K562 (cell line): ENCODE measurements around the gene LAG3. TPM values are rescaled to one million over a fixed set of nuclear protein-coding genes. Genes with fewer than 3 reads are reported as not detected.

Source experiments
- CBFA2T3 ChIP-seq: fragments of 450-650 bp; IDR thresholded peaks from 2 replicates; pipeline ENCODE4 v1.6.1; 2017
- CC2D1A ChIP-seq: fragments of 450-650 bp; IDR thresholded peaks from 2 replicates; pipeline ENCODE4 v1.6.1; 2017; ENCODE audit warnings: mild to moderate bottlenecking
- CTBP1 ChIP-seq: fragments of 450-650 bp; IDR thresholded peaks from 2 replicates; pipeline ENCODE4 v1.6.1; 2016; ENCODE audit warnings: borderline replicate concordance
- HCFC1 ChIP-seq: IDR thresholded peaks from 2 replicates; pipeline ENCODE4 v1.6.1; 2012; ENCODE audit warnings: low read depth, low read length, improper control_type of control experiment
- KDM1A ChIP-seq, 2 experiments: fragments of 450-650 bp; IDR thresholded peaks; 2 replicates each; pipeline ENCODE4 v1.6.1; 2016; ENCODE audit warnings: mild to moderate bottlenecking in 2 of 2
- NRF1 ChIP-seq, 2 experiments: fragments of 450-650 bp; IDR thresholded peaks in 1 of 2; conservative IDR thresholded peaks in 1 of 2; 2 replicates each; pipeline ENCODE4 v1.6.1; 2014; ENCODE audit warnings: mild to moderate bottlenecking in 2 of 2
- STAG1 ChIP-seq: sonication (generic); formaldehyde crosslinking; IDR thresholded peaks from 2 replicates; pipeline ENCODE4 v1.5.0; 2020; ENCODE audit warnings: missing genetic modification reagents, borderline replicate concordance
- TEAD1 ChIP-seq, 2 experiments: fragments of 450-650 bp in 1 of 2; sonication (generic) in 1 of 2; formaldehyde crosslinking; IDR thresholded peaks; 2 replicates each; pipeline versions ENCODE4 v1.4.0 to v1.8.0; 2020 to 2022; ENCODE audit warnings: mild to moderate bottlenecking in 2 of 2, missing genetic modification reagents in 1 of 2
- ZFP36 ChIP-seq: fragments of 150-350 bp; IDR thresholded peaks from 2 replicates; pipeline ENCODE4 v1.6.1; 2018; ENCODE audit warnings: low read length, low read depth; ENCODE audit not compliant: partially characterized antibody
- ZNF165 ChIP-seq: fragments of 250-450 bp; sonication (Bioruptor Pico); IDR thresholded peaks from 2 replicates; pipeline ENCODE4 v1.4.0; 2020; ENCODE audit warnings: borderline replicate concordance
- ZNF263 ChIP-seq: sonication (generic); formaldehyde crosslinking; IDR thresholded peaks from 2 replicates; pipeline ENCODE4 v1.8.0; 2022; ENCODE audit warnings: mild to moderate bottlenecking, missing genetic modification reagents, borderline replicate concordance
- polyA plus RNA-seq, 8 experiments: library from polyadenylated mRNA; depleted of rRNA in 4 of 8; stranded (reverse) in 5 of 8; unstranded in 3 of 8; fragments of >200 nt; fragmentation: Nextera tagmentation in 2 of 8; fragmentation: Illumina TruSeq in 1 of 8; extraction: Ambion mirVana in 2 of 8; extraction: Trizol in 1 of 8; gene quantifications; 2 replicates each; pipeline versions ENCODE4 v1.2.1 to v1.2.3, GENCODE V29; 2011 to 2014; ENCODE audit warnings: inconsistent platforms in 1 of 8, missing spikeins in 1 of 8
- total RNA-seq, 7 experiments: library from RNA; depleted of rRNA in 6 of 7; stranded (reverse); fragments of >200 nt in 6 of 7; fragmentation: Illumina TruSeq in 2 of 7; extraction: Trizol in 2 of 7; gene quantifications; 2 replicates each; pipeline versions ENCODE4 v1.2.1 to v1.2.3, GENCODE V29; 2011 to 2021; ENCODE audit warnings: low replicate concordance in 1 of 7
- TF ChIP-seq, protein P1 (sequence below): fragments of 200-800 bp; sonication (Bioruptor generic); IDR thresholded peaks from 2 replicates; pipeline ENCODE4 v1.6.1; 2017; ENCODE audit warnings: missing genetic modification characterization, missing compliant biosample characterization
- TF ChIP-seq, protein P2 (sequence below): fragments of 250-450 bp; sonication (Bioruptor Pico); IDR thresholded peaks from 2 replicates; pipeline ENCODE4 v1.5.0; 2022; ENCODE audit warnings: mild to moderate bottlenecking
- TF ChIP-seq, protein P3 (sequence below): fragments of 150-350 bp; conservative IDR thresholded peaks from 2 replicates; pipeline ENCODE4 v1.6.1; 2014; ENCODE audit warnings: low read length
- TF ChIP-seq, protein P4 (sequence below), 3 experiments: IDR thresholded peaks in 2 of 3; conservative IDR thresholded peaks in 1 of 3; 2 replicates each; pipeline ENCODE4 v1.5.1; 2011 to 2012; ENCODE audit warnings: low read length in 3 of 3, mild to moderate bottlenecking in 3 of 3, control low read depth in 2 of 3, improper control_type of control experiment in 1 of 3, inconsistent platforms in 1 of 3, low read depth in 1 of 3, mixed read lengths in 1 of 3, moderate library complexity in 1 of 3; ENCODE audit not compliant: insufficient read depth in 2 of 3

The LAG3 gene
- total and polyA plus RNA-seq, 9 of the 15 experiments (the other 6 are each of a cell fraction or from before 2014, with no cell fraction given): 0.07 to 0.66 (median 0.09) TPM; not detected in 1

DNA sequence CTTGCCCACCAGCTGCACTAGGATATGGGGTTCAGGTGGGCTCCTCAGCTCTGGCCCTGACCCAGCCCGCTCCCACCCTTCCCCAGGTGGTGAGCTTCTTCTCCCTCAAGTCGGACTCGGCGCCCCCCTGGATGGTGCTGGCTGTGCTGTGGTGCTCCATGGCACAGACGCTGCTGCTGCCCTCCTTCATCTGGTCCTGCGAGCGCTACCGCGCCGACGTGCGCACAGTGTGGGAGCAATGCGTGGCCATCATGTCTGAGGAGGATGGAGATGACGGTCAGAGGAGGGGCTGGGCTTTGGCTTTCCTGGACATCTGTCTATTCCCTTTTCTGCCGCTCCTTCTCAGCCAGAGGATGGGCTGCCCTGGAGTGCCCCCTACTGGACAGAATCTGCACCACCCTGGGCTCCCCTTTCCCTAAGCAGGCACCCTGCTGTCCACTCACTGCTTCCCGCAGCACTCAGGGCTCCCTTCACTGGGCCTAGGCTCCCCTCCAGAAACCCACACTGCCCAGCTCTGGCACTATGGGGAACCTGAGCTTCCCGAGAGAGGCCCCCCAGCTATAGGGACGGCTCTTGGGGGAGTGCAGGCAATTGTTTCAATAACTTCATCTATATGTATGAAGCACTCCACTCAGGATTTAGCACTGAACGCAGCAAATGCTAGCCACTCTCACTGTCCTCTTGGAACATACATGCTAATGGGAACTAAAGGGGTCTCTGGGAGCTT is 53.2 kb downstream of the LAG3 start (continued):
- TF ChIP-seq, protein P1, sequence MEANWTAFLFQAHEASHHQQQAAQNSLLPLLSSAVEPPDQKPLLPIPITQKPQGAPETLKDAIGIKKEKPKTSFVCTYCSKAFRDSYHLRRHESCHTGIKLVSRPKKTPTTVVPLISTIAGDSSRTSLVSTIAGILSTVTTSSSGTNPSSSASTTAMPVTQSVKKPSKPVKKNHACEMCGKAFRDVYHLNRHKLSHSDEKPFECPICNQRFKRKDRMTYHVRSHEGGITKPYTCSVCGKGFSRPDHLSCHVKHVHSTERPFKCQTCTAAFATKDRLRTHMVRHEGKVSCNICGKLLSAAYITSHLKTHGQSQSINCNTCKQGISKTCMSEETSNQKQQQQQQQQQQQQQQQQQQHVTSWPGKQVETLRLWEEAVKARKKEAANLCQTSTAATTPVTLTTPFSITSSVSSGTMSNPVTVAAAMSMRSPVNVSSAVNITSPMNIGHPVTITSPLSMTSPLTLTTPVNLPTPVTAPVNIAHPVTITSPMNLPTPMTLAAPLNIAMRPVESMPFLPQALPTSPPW (CRISPR knock-in tag): peak; percentile 41; the same call in 1 of the 2 replicates
- TF ChIP-seq ZNF263 (CRISPR knock-in tag) (peak; percentile 83), CBFA2T3 (no peak), HCFC1 (0 out of 2 replicates have a peak, but pooled peaks have one; percentile 20), NRF1 (conservative IDR thresholded peaks at IDR 0.05 in 1 of 2, IDR thresholded peaks at IDR 0.05 in 1 of 2) (peak in 1 of 2 experiments; percentile 34; a peak in 1 of 4 replicates), CC2D1A (peak; percentile 62; the same call in 1 of the 2 replicates), ZNF165 (no peak), STAG1 (CRISPR knock-in tag) (peak; percentile 43; the same call in 1 of the 2 replicates), TEAD1 (CRISPR knock-in tag; IDR thresholded peaks at IDR 0.05) (peak; percentile 21 to 45; a peak in 1 of 4 replicates), ZFP36 (no peak), CTBP1 (peak; percentile 84), KDM1A (IDR thresholded peaks at IDR 0.05) (peak in 1 of 2 experiments; percentile 41; a peak in 1 of 4 replicates)
- TF ChIP-seq, protein P2, sequence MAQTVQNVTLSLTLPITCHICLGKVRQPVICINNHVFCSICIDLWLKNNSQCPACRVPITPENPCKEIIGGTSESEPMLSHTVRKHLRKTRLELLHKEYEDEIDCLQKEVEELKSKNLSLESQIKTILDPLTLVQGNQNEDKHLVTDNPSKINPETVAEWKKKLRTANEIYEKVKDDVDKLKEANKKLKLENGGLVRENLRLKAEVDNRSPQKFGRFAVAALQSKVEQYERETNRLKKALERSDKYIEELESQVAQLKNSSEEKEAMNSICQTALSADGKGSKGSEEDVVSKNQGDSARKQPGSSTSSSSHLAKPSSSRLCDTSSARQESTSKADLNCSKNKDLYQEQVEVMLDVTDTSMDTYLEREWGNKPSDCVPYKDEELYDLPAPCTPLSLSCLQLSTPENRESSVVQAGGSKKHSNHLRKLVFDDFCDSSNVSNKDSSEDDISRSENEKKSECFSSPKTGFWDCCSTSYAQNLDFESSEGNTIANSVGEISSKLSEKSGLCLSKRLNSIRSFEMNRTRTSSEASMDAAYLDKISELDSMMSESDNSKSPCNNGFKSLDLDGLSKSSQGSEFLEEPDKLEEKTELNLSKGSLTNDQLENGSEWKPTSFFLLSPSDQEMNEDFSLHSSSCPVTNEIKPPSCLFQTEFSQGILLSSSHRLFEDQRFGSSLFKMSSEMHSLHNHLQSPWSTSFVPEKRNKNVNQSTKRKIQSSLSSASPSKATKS (CRISPR knock-in tag): no peak
- TF ChIP-seq, protein P3, sequence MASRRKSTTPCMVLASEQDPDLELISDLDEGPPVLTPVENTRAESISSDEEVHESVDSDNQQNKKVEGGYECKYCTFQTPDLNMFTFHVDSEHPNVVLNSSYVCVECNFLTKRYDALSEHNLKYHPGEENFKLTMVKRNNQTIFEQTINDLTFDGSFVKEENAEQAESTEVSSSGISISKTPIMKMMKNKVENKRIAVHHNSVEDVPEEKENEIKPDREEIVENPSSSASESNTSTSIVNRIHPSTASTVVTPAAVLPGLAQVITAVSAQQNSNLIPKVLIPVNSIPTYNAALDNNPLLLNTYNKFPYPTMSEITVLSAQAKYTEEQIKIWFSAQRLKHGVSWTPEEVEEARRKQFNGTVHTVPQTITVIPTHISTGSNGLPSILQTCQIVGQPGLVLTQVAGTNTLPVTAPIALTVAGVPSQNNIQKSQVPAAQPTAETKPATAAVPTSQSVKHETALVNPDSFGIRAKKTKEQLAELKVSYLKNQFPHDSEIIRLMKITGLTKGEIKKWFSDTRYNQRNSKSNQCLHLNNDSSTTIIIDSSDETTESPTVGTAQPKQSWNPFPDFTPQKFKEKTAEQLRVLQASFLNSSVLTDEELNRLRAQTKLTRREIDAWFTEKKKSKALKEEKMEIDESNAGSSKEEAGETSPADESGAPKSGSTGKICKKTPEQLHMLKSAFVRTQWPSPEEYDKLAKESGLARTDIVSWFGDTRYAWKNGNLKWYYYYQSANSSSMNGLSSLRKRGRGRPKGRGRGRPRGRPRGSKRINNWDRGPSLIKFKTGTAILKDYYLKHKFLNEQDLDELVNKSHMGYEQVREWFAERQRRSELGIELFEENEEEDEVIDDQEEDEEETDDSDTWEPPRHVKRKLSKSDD: no peak
- TF ChIP-seq, protein P4, sequence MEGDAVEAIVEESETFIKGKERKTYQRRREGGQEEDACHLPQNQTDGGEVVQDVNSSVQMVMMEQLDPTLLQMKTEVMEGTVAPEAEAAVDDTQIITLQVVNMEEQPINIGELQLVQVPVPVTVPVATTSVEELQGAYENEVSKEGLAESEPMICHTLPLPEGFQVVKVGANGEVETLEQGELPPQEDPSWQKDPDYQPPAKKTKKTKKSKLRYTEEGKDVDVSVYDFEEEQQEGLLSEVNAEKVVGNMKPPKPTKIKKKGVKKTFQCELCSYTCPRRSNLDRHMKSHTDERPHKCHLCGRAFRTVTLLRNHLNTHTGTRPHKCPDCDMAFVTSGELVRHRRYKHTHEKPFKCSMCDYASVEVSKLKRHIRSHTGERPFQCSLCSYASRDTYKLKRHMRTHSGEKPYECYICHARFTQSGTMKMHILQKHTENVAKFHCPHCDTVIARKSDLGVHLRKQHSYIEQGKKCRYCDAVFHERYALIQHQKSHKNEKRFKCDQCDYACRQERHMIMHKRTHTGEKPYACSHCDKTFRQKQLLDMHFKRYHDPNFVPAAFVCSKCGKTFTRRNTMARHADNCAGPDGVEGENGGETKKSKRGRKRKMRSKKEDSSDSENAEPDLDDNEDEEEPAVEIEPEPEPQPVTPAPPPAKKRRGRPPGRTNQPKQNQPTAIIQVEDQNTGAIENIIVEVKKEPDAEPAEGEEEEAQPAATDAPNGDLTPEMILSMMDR (IDR thresholded peaks at IDR 0.05 in 2 of 3, conservative IDR thresholded peaks at IDR 0.05 in 1 of 3; ENCODE audit: insufficient read depth in 2 of 3, low read depth in 1 of 3, low read length in 3 of 3): peak; percentile 89 to 91 (median 90)
